ENCODE results near the gene CHIT1.

Gene CHIT1

GRCh38 chr1:203184467-203184866 lies 45.0 kb downstream of the CHIT1 start:
- peaks cover 68% of the 10 kb centered on the region for H3K4me1 ChIP-seq

GRCh38 chr1:203183828-203184227 lies 45.6 kb downstream of the CHIT1 start:
- Histone ChIP-seq H3K27me3 (no peaks in the 10 kb centered on the region), H3K9ac (no peak overlapping the region), H3K4me3 (no peak overlapping the region), H3K36me3 (no peaks in the 10 kb centered on the region), H3K9me3 (no peaks in the 10 kb centered on the region), H4K20me1 (no peaks in the 10 kb centered on the region), H3K4me2 (no peak overlapping the region), H3K4me1 (peaks cover 75% of the 10 kb centered on the region), H3K27ac (no peak overlapping the region)
- no peak for TF ChIP-seq Cebpa-rat (IDR thresholded peaks at IDR 0.05)

More at GRCh38 chr1:203184467-203184866, 45.0 kb downstream of the CHIT1 start:
- no peaks in the 10 kb centered on the region for H3K36me3 ChIP-seq
- H3K4me3 ChIP-seq, result no peak overlapping the region
- no peak overlapping the region for H3K4me2 ChIP-seq
- H4K20me1 ChIP-seq, result no peaks in the 10 kb centered on the region
- no peak overlapping the region for H3K9ac ChIP-seq
- H3K27me3 ChIP-seq, result no peaks in the 10 kb centered on the region
- no peak overlapping the region for H3K27ac ChIP-seq
- no peak for TF ChIP-seq Cebpa-rat (IDR thresholded peaks at IDR 0.05)
- no peaks in the 10 kb centered on the region for H3K9me3 ChIP-seq

GRCh38 chr1:203182387-203182953 lies 47.0 kb downstream of the CHIT1 start:
- Histone ChIP-seq H3K9me3 (no peaks in the 10 kb centered on the region), H3K4me1 (peaks cover 85% of the 10 kb centered on the region), H4K20me1 (no peaks in the 10 kb centered on the region), H3K4me2 (peak overlapping the region; percentile 91), H3K4me3 (no peak overlapping the region), H3K36me3 (no peaks in the 10 kb centered on the region), H3K27me3 (no peaks in the 10 kb centered on the region), H3K9ac (peak overlapping the region; percentile 53), H3K27ac (peak overlapping the region; percentile 66)
- TF ChIP-seq Cebpa-rat (IDR thresholded peaks at IDR 0.05), result no peak

GRCh38 chr1:203181586-203182386 lies 47.7 kb downstream of the CHIT1 start:
- Histone ChIP-seq H3K27me3 (no peaks in the 10 kb centered on the region), H3K36me3 (no peaks in the 10 kb centered on the region), H3K9me3 (no peaks in the 10 kb centered on the region), H3K4me3 (no peak overlapping the region), H3K4me1 (peaks cover 85% of the 10 kb centered on the region), H3K27ac (peak overlapping the region; percentile 66), H3K4me2 (peak overlapping the region; percentile 91), H3K9ac (peak overlapping the region; percentile 53), H4K20me1 (no peaks in the 10 kb centered on the region)
- TF ChIP-seq Cebpa-rat (IDR thresholded peaks at IDR 0.05), result no peak

GRCh38 chr1:203180611-203181330 lies 48.7 kb downstream of the CHIT1 start:
- H3K9me3 ChIP-seq, result no peaks in the 10 kb centered on the region
- H4K20me1 ChIP-seq, result no peaks in the 10 kb centered on the region
- peak overlapping the region; percentile 91 for H3K4me2 ChIP-seq
- H3K27me3 ChIP-seq, result no peaks in the 10 kb centered on the region
- no peak overlapping the region for H3K4me3 ChIP-seq
- peak overlapping the region; percentile 95 for H3K27ac ChIP-seq
- H3K9ac ChIP-seq, result peak overlapping the region; percentile 53; the same call in 1 of the 2 replicates
- no peaks in the 10 kb centered on the region for H3K36me3 ChIP-seq
- no peak for TF ChIP-seq Cebpa-rat (IDR thresholded peaks at IDR 0.05)
- H3K4me1 ChIP-seq, result peaks cover 85% of the 10 kb centered on the region

- Histone ChIP-seq H3K4me3 (no peak overlapping the region), H3K4me2 (peak overlapping the region; percentile 91), H3K4me1 (peaks cover 85% of the 10 kb centered on the region), H4K20me1 (no peaks in the 10 kb centered on the region), H3K36me3 (no peaks in the 10 kb centered on the region), H3K27me3 (no peaks in the 10 kb centered on the region), H3K9ac (no peak overlapping the region), H3K9me3 (no peaks in the 10 kb centered on the region), H3K27ac (peak overlapping the region; percentile 95)
- no peak for TF ChIP-seq Cebpa-rat (IDR thresholded peaks at IDR 0.05)
These were observed 49.8 kb downstream of the CHIT1 start for GRCh38 chr1:203179667-203180005.

- H3K9ac ChIP-seq, result peak overlapping the region; percentile 85; the same call in 1 of the 2 replicates
- peak overlapping the region; percentile 95 for H3K27ac ChIP-seq
- no peak overlapping the region for H3K4me3 ChIP-seq
- no peaks in the 10 kb centered on the region for H3K9me3 ChIP-seq
- peak overlapping the region; percentile 91 for H3K4me2 ChIP-seq
- no peaks in the 10 kb centered on the region for H4K20me1 ChIP-seq
- TF ChIP-seq Cebpa-rat (IDR thresholded peaks at IDR 0.05), result no peak
- H3K36me3 ChIP-seq, result no peaks in the 10 kb centered on the region
- H3K27me3 ChIP-seq, result no peaks in the 10 kb centered on the region
- peaks cover 87% of the 10 kb centered on the region for H3K4me1 ChIP-seq
These were observed 50.4 kb downstream of the CHIT1 start for GRCh38 chr1:203178821-203179666.

GRCh38 chr1:203178083-203178482 lies 51.4 kb downstream of the CHIT1 start:
- Histone ChIP-seq H3K27me3 (no peaks in the 10 kb centered on the region), H3K9me3 (no peaks in the 10 kb centered on the region), H4K20me1 (no peaks in the 10 kb centered on the region), H3K36me3 (no peaks in the 10 kb centered on the region), H3K27ac (peak overlapping the region; percentile 95), H3K4me2 (peak overlapping the region; percentile 91), H3K4me1 (peaks cover 97% of the 10 kb centered on the region), H3K9ac (peak overlapping the region; percentile 85), H3K4me3 (0 out of 2 replicates have a peak overlapping the region, but pooled peaks have one; percentile 44)
- no peak for TF ChIP-seq Cebpa-rat (IDR thresholded peaks at IDR 0.05)

GRCh38 chr1:203177470-203178039 lies 51.9 kb downstream of the CHIT1 start:
- H3K4me1 ChIP-seq, result peaks cover 100% of the 10 kb centered on the region
- no peaks in the 10 kb centered on the region for H3K36me3 ChIP-seq
- H3K27me3 ChIP-seq, result no peaks in the 10 kb centered on the region
- peak overlapping the region; percentile 91 for H3K4me2 ChIP-seq
- no peaks in the 10 kb centered on the region for H3K9me3 ChIP-seq
- peak overlapping the region; percentile 44; the same call in 1 of the 2 replicates for H3K4me3 ChIP-seq
- TF ChIP-seq Cebpa-rat (IDR thresholded peaks at IDR 0.05), result no peak
- H4K20me1 ChIP-seq, result no peaks in the 10 kb centered on the region
- peak overlapping the region; percentile 95 for H3K27ac ChIP-seq
- peak overlapping the region; percentile 85 for H3K9ac ChIP-seq

Measured in BLaER1 (cell line).